ENCODE measurements around the gene IFRD1.

The IFRD1 gene

DNA sequence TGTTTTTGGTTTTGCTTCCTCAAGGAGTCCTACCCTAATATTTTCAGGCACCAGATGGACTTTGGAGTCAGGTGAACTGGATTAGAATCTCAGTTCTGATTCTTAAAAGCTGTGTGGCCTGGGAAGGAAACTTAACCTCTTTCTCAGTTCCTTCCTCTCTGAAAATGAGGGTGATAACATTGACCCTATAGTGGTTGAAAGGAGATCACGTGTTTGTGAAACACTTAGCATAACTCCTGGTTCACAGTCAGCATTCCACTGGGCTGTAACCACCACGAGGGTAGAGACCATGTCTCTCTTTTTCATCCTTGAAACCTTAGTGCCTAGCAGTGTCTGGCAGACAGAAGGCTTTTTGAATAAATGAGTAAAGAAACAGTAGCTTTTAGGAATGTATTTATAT lies 47.2 kb downstream of the IFRD1 start:
- Histone ChIP-seq H3K79me2 (ENCODE audit: insufficient read depth, low read length) (no peaks in the 10 kb centered on the region), H3K9me3 (ENCODE audit: insufficient read depth, low read depth, low read length) (no peaks in the 10 kb centered on the region), H3K27me3 (ENCODE audit: insufficient read depth, low read length, poor library complexity, severe bottlenecking) (no peaks in the 10 kb centered on the region), H3K9ac (ENCODE audit: low read depth, low read length, poor library complexity, severe bottlenecking) (no peak overlapping the region), H3K36me3 (ENCODE audit: insufficient read depth, low read length) (no peaks in the 10 kb centered on the region), H3F3A (ENCODE audit: low read depth) (no peaks in the 10 kb centered on the region), H3K4me1 (ENCODE audit: insufficient read depth, low read length, poor library complexity, severe bottlenecking) (no peaks in the 10 kb centered on the region), H3K4me2 (ENCODE audit: low read depth, low read length, poor library complexity, severe bottlenecking) (no peak overlapping the region), H3K9me2 (replicated peaks; ENCODE audit: low read depth, low read length) (no peaks in the 10 kb centered on the region), H2AFZ (ENCODE audit: low read length) (peak overlapping the region; percentile 46; the same call in 1 of the 2 replicates), H3K4me3 (ENCODE audit: low read length, poor library complexity, severe bottlenecking) (no peak overlapping the region), H4K20me1 (ENCODE audit: insufficient read depth, low read length, poor library complexity, severe bottlenecking) (no peaks in the 10 kb centered on the region)
- TF ChIP-seq, protein P1, sequence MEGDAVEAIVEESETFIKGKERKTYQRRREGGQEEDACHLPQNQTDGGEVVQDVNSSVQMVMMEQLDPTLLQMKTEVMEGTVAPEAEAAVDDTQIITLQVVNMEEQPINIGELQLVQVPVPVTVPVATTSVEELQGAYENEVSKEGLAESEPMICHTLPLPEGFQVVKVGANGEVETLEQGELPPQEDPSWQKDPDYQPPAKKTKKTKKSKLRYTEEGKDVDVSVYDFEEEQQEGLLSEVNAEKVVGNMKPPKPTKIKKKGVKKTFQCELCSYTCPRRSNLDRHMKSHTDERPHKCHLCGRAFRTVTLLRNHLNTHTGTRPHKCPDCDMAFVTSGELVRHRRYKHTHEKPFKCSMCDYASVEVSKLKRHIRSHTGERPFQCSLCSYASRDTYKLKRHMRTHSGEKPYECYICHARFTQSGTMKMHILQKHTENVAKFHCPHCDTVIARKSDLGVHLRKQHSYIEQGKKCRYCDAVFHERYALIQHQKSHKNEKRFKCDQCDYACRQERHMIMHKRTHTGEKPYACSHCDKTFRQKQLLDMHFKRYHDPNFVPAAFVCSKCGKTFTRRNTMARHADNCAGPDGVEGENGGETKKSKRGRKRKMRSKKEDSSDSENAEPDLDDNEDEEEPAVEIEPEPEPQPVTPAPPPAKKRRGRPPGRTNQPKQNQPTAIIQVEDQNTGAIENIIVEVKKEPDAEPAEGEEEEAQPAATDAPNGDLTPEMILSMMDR (conservative IDR thresholded peaks at IDR 0.05; ENCODE audit: low read length): no peak
- no peak for TF ChIP-seq EZH2phosphoT487 (IDR thresholded peaks at IDR 0.05; ENCODE audit: borderline replicate concordance)

DNA sequence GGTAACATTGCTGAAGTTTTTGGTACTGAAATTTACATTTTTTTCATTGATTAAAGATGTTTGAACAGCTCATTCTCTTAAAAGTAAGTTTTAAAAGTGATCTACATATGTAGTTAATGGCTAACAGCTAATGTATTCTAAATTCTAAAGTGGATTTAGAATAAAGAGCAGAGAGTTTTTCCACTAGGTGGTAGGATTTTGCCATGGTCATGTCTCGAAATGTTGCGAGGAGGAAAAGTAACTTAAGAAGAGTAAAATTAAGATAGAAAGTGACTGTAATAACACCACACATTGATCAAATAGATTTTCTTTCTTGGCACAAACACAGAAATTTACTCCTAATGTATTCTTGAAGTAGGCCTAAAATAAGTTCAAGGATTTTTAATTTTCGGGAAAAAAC lies 50.4 kb downstream of the IFRD1 start:
- H3F3A ChIP-seq (ENCODE audit: low read depth): no peaks in the 10 kb centered on the region
- H3K4me3 ChIP-seq (ENCODE audit: low read length, poor library complexity, severe bottlenecking): no peak overlapping the region
- no peaks in the 10 kb centered on the region for H3K9me2 ChIP-seq (replicated peaks; ENCODE audit: low read depth, low read length)
- no peaks in the 10 kb centered on the region for H4K20me1 ChIP-seq (ENCODE audit: insufficient read depth, low read length, poor library complexity, severe bottlenecking)
- no peaks in the 10 kb centered on the region for H3K27me3 ChIP-seq (ENCODE audit: insufficient read depth, low read length, poor library complexity, severe bottlenecking)
- H3K4me1 ChIP-seq (ENCODE audit: insufficient read depth, low read length, poor library complexity, severe bottlenecking): no peaks in the 10 kb centered on the region
- no peaks in the 10 kb centered on the region for H3K36me3 ChIP-seq (ENCODE audit: insufficient read depth, low read length)
- no peaks in the 10 kb centered on the region for H3K79me2 ChIP-seq (ENCODE audit: insufficient read depth, low read length)
- no peaks in the 10 kb centered on the region for H3K9me3 ChIP-seq (ENCODE audit: insufficient read depth, low read depth, low read length)
- no peak overlapping the region for H3K9ac ChIP-seq (ENCODE audit: low read depth, low read length, poor library complexity, severe bottlenecking)
- H3K4me2 ChIP-seq (ENCODE audit: low read depth, low read length, poor library complexity, severe bottlenecking): no peak overlapping the region
- no peak for TF ChIP-seq EZH2phosphoT487 (IDR thresholded peaks at IDR 0.05; ENCODE audit: borderline replicate concordance)
- TF ChIP-seq, protein P1 (conservative IDR thresholded peaks at IDR 0.05; ENCODE audit: low read length): peak; percentile 39
- no peak overlapping the region for H2AFZ ChIP-seq (ENCODE audit: low read length)

GRCh38 chr7:112501801-112502503 lies 51.7 kb downstream of the IFRD1 start:
- no peak for TF ChIP-seq EZH2phosphoT487 (IDR thresholded peaks at IDR 0.05; ENCODE audit: borderline replicate concordance)
- TF ChIP-seq, protein P1 (conservative IDR thresholded peaks at IDR 0.05; ENCODE audit: low read length): no peak
- H3K9ac ChIP-seq (ENCODE audit: low read depth, low read length, poor library complexity, severe bottlenecking): no peak overlapping the region
- no peak overlapping the region for H2AFZ ChIP-seq (ENCODE audit: low read length)
- no peaks in the 10 kb centered on the region for H3K4me1 ChIP-seq (ENCODE audit: insufficient read depth, low read length, poor library complexity, severe bottlenecking)
- no peaks in the 10 kb centered on the region for H3K79me2 ChIP-seq (ENCODE audit: insufficient read depth, low read length)
- H3K9me2 ChIP-seq (replicated peaks; ENCODE audit: low read depth, low read length): no peaks in the 10 kb centered on the region
- no peaks in the 10 kb centered on the region for H4K20me1 ChIP-seq (ENCODE audit: insufficient read depth, low read length, poor library complexity, severe bottlenecking)
- H3K9me3 ChIP-seq (ENCODE audit: insufficient read depth, low read depth, low read length): no peaks in the 10 kb centered on the region
- no peak overlapping the region for H3K4me3 ChIP-seq (ENCODE audit: low read length, poor library complexity, severe bottlenecking)
- H3K36me3 ChIP-seq (ENCODE audit: insufficient read depth, low read length): no peaks in the 10 kb centered on the region
- no peaks in the 10 kb centered on the region for H3F3A ChIP-seq (ENCODE audit: low read depth)
- no peak overlapping the region for H3K4me2 ChIP-seq (ENCODE audit: low read depth, low read length, poor library complexity, severe bottlenecking)
- no peaks in the 10 kb centered on the region for H3K27me3 ChIP-seq (ENCODE audit: insufficient read depth, low read length, poor library complexity, severe bottlenecking)

All from Loucy (cell line).